WTC11 (cell line): Measurements from ENCODE around the gene PCDH20. TPM values are rescaled to one million over a fixed set of nuclear protein-coding genes. Genes with fewer than 3 reads are reported as not detected.

ENCODE experiments used
- ATAC-seq: fragments of 200-7000 bp; cut with Tn5 transposase; 2 replicates; pipeline ENCODE4 v1.10.0; 2021; ENCODE audit warnings: mild to moderate bottlenecking, moderate library complexity
- CTCF ChIA-PET: fragments of 300-600 bp; sonication (Branson Sonifier 250); formaldehyde crosslinking; loops from one replicate; lab custom pipeline; 2021; ENCODE audit warnings: antibody characterized with exemption; lab: Charles Lee
- POLR2A ChIA-PET: fragments of 350-600 bp; sonication (Branson Sonifier 250); formaldehyde crosslinking; loops from one replicate; lab custom pipeline; 2021; ENCODE audit warnings: antibody characterized with exemption; lab: Charles Lee
- DNase-seq: peaks from one replicate; pipeline ENCODE4 v3.0.0; 2021; ENCODE audit warnings: low spot score
- H3K27ac Mint-ChIP-seq: 2 replicates; pipeline ENCODE4 v1.8.0; 2021; ENCODE audit warnings: mixed read lengths
- H3K27me3 Mint-ChIP-seq: 2 replicates; pipeline ENCODE4 v1.8.0; 2021; ENCODE audit warnings: low read depth, mild to moderate bottlenecking, moderate library complexity, mixed read lengths
- H3K36me3 Mint-ChIP-seq: 2 replicates; pipeline ENCODE4 v1.8.0; 2021; ENCODE audit warnings: mixed read lengths
- H3K4me1 Mint-ChIP-seq: 2 replicates; pipeline ENCODE4 v1.8.0; 2022; ENCODE audit warnings: mixed read lengths
- H3K4me3 Mint-ChIP-seq: 2 replicates; pipeline ENCODE4 v1.8.0; 2021; ENCODE audit warnings: mild to moderate bottlenecking, moderate library complexity, mixed read lengths
- H3K9me3 Mint-ChIP-seq: 2 replicates; pipeline ENCODE4 v1.8.0; 2021; ENCODE audit warnings: mixed read lengths
- CREB1 ChIP-seq: sonication (generic); formaldehyde crosslinking; IDR thresholded peaks from 2 replicates; pipeline ENCODE4 v1.8.0; 2023; ENCODE audit warnings: mild to moderate bottlenecking, missing genetic modification reagents
- CREM ChIP-seq: sonication (generic); formaldehyde crosslinking; IDR thresholded peaks from 2 replicates; pipeline ENCODE4 v1.8.1; 2022; ENCODE audit warnings: mild to moderate bottlenecking, missing genetic modification reagents, moderate library complexity
- E2F5 ChIP-seq: sonication (generic); formaldehyde crosslinking; IDR thresholded peaks from 2 replicates; pipeline ENCODE4 v1.8.1; 2022; ENCODE audit warnings: mild to moderate bottlenecking, moderate library complexity, missing genetic modification reagents
- EMX1 ChIP-seq: fragments of 250-450 bp; sonication (Bioruptor Pico); IDR thresholded peaks from 2 replicates; pipeline ENCODE4 v1.8.0; 2021; ENCODE audit warnings: mild to moderate bottlenecking
- ESRRA ChIP-seq: sonication (generic); formaldehyde crosslinking; IDR thresholded peaks from 2 replicates; pipeline ENCODE4 v1.8.1; 2022; ENCODE audit warnings: mild to moderate bottlenecking, missing genetic modification reagents, borderline replicate concordance
- HMGXB4 ChIP-seq: sonication (generic); formaldehyde crosslinking; IDR thresholded peaks from 2 replicates; pipeline ENCODE4 v1.8.1; 2023; ENCODE audit warnings: mild to moderate bottlenecking, moderate library complexity, missing genetic modification reagents
- IRF2 ChIP-seq: sonication (generic); formaldehyde crosslinking; IDR thresholded peaks from 2 replicates; pipeline ENCODE4 v1.8.0; 2022; ENCODE audit warnings: low read depth, missing genetic modification reagents, borderline replicate concordance
- KAT7 ChIP-seq: sonication (generic); formaldehyde crosslinking; IDR thresholded peaks from 2 replicates; pipeline ENCODE4 v1.8.1; 2023; ENCODE audit warnings: missing genetic modification reagents, mild to moderate bottlenecking, borderline replicate concordance
- MAX ChIP-seq: sonication (generic); formaldehyde crosslinking; IDR thresholded peaks from 2 replicates; pipeline ENCODE4 v1.8.0; 2022; ENCODE audit warnings: mild to moderate bottlenecking, missing genetic modification reagents
- OVOL2 ChIP-seq: fragments of 250-450 bp; sonication (Bioruptor Pico); IDR thresholded peaks from 2 replicates; pipeline ENCODE4 v1.9.0; 2021; ENCODE audit warnings: mild to moderate bottlenecking, borderline replicate concordance
- PRDM15 ChIP-seq: sonication (generic); formaldehyde crosslinking; IDR thresholded peaks from 2 replicates; pipeline ENCODE4 v1.8.0; 2022; ENCODE audit warnings: missing genetic modification reagents
- SMAD4 ChIP-seq: sonication (generic); formaldehyde crosslinking; IDR thresholded peaks from 2 replicates; pipeline ENCODE4 v1.8.0; 2022; ENCODE audit warnings: mild to moderate bottlenecking, missing genetic modification reagents
- SOX15 ChIP-seq: fragments of 250-450 bp; sonication (Bioruptor Pico); IDR thresholded peaks from 2 replicates; pipeline ENCODE4 v1.9.0; 2021; ENCODE audit warnings: mild to moderate bottlenecking
- STAT6 ChIP-seq: sonication (generic); formaldehyde crosslinking; conservative IDR thresholded peaks from 2 replicates; pipeline ENCODE4 v1.8.1; 2023; ENCODE audit warnings: mild to moderate bottlenecking, low read depth, missing genetic modification reagents, moderate library complexity
- USF2 ChIP-seq: sonication (generic); formaldehyde crosslinking; IDR thresholded peaks from 2 replicates; pipeline ENCODE4 v1.8.1; 2023; ENCODE audit warnings: mild to moderate bottlenecking, missing genetic modification reagents, moderate library complexity
- ZNF121 ChIP-seq: sonication (generic); formaldehyde crosslinking; IDR thresholded peaks from 2 replicates; pipeline ENCODE4 v1.8.0; 2023; ENCODE audit warnings: missing genetic modification reagents
- ZNF138 ChIP-seq: sonication (generic); formaldehyde crosslinking; conservative IDR thresholded peaks from 2 replicates; pipeline ENCODE4 v1.8.1; 2022; ENCODE audit warnings: mild to moderate bottlenecking, moderate library complexity, missing genetic modification reagents
- ZNF281 ChIP-seq: sonication (generic); formaldehyde crosslinking; IDR thresholded peaks from 2 replicates; pipeline ENCODE4 v1.8.0; 2023; ENCODE audit warnings: mild to moderate bottlenecking, missing genetic modification reagents
- ZNF317 ChIP-seq: sonication (generic); formaldehyde crosslinking; IDR thresholded peaks from 2 replicates; pipeline ENCODE4 v1.8.1; 2023; ENCODE audit warnings: low read depth, mild to moderate bottlenecking, moderate library complexity, missing genetic modification reagents, borderline replicate concordance
- ZNF423 ChIP-seq: fragments of 250-450 bp; sonication (Bioruptor Pico); IDR thresholded peaks from 2 replicates; pipeline ENCODE4 v2.1.2; 2022; ENCODE audit warnings: mild to moderate bottlenecking, moderate library complexity
- ZNF671 ChIP-seq: fragments of 250-450 bp; sonication (Bioruptor Pico); IDR thresholded peaks from 2 replicates; pipeline ENCODE4 v1.8.0; 2021; ENCODE audit warnings: mild to moderate bottlenecking
- total RNA-seq: library from RNA; stranded (reverse); gene quantifications from 3 replicates; pipeline ENCODE4 v1.2.3, GENCODE V29; 2021

The PCDH20 gene
- total RNA-seq, 1 experiment from 2014 or later, result 1.3 TPM

- Mint-ChIP-seq H3K27ac (no peak overlapping the region), H3K4me1 (peaks cover 12% of the 10 kb centered on the region)
- TF ChIP-seq ZNF671 (CRISPR knock-in tag) (no peak), SOX15 (no peak), OVOL2 (CRISPR knock-in tag) (no peak), ZNF423 (no peak), ZNF138 (CRISPR knock-in tag) (no peak), EMX1 (CRISPR knock-in tag) (no peak), ESRRA (no peak), SMAD4 (CRISPR knock-in tag) (no peak), HMGXB4 (CRISPR knock-in tag) (no peak), ZNF317 (CRISPR knock-in tag) (no peak), ZNF121 (no peak)
- TF ChIP-seq, all 79 proteins: peak for 0
- ATAC-seq, result no peak
- ChIA-PET CTCF (no interaction called here), POLR2A (no interaction called here)
- H3K9me3 Mint-ChIP-seq, result no peaks in the 10 kb centered on the region
- no peak for DNase-seq
- no peaks in the 10 kb centered on the region for H3K27me3 Mint-ChIP-seq
- H3K4me3 Mint-ChIP-seq, result no peak overlapping the region
- H3K36me3 Mint-ChIP-seq, result no peaks in the 10 kb centered on the region
Measured at GRCh38 chr13:61423915-61424314, 8.3 kb upstream of the PCDH20 start.

GRCh38 chr13:61417086-61417570, 1.5 kb upstream of the PCDH20 start:
- ChIA-PET POLR2A (no interaction called here), CTCF (interaction anchor here (0.6 kb wide), 1 partner anchor 495 kb away, joined by 3 read pairs; no protein-coding TSS in a partner anchor)
- peaks cover 39% of the 10 kb centered on the region for H3K27me3 Mint-ChIP-seq
- H3K27ac Mint-ChIP-seq, result no peak overlapping the region
- H3K36me3 Mint-ChIP-seq, result no peaks in the 10 kb centered on the region
- no peak overlapping the region for H3K4me3 Mint-ChIP-seq
- no peak for TF ChIP-seq USF2 (CRISPR knock-in tag)
- no peak for TF ChIP-seq PRDM15 (CRISPR knock-in tag)
- TF ChIP-seq E2F5 (CRISPR knock-in tag), result no peak
- TF ChIP-seq CREM (CRISPR knock-in tag), result no peak
- no peak for TF ChIP-seq IRF2 (CRISPR knock-in tag)
- no peak for TF ChIP-seq ZNF281 (CRISPR knock-in tag)
- no peak for TF ChIP-seq STAT6 (CRISPR knock-in tag)
- TF ChIP-seq ZNF671 (CRISPR knock-in tag), result no peak
- no peak for TF ChIP-seq ZNF423
- TF ChIP-seq KAT7 (CRISPR knock-in tag), result no peak
- TF ChIP-seq CREB1, result no peak
- no peak for TF ChIP-seq MAX (CRISPR knock-in tag)
- DNase-seq (no peak), ATAC-seq (no peak)
- no peaks in the 10 kb centered on the region for H3K9me3 Mint-ChIP-seq
- H3K4me1 Mint-ChIP-seq, result peaks cover 33% of the 10 kb centered on the region
